ENCODE measurements around the gene GRAMD1A. TPM values are rescaled to one million over a fixed set of nuclear protein-coding genes. Genes with fewer than 3 reads are reported as not detected.

The GRAMD1A gene
- total RNA-seq, 1 experiment from 2014 or later, result 75.4 TPM

GRCh38 chr19:34983786-34984185 is 16.3 kb upstream of the GRAMD1A start:
- CTCF ChIA-PET, result no interaction called here
- TF ChIP-seq SIN3A (IDR thresholded peaks at IDR 0.05; ENCODE audit: low read depth), result no peak
- no peak for TF ChIP-seq POLR2A (IDR thresholded peaks at IDR 0.05; ENCODE audit: borderline replicate concordance, extremely low read depth, insufficient read depth, insufficient read length)
- TF ChIP-seq RAD21 (IDR thresholded peaks at IDR 0.05; ENCODE audit: low read depth), result no peak
- no peak for TF ChIP-seq EZH2 (IDR thresholded peaks at IDR 0.05)
- no peak for TF ChIP-seq ELF1 (IDR thresholded peaks at IDR 0.05; ENCODE audit: borderline replicate concordance, low read depth)
- TF ChIP-seq JUND (IDR thresholded peaks at IDR 0.05), result no peak
- no peak for TF ChIP-seq REST (IDR thresholded peaks at IDR 0.05; ENCODE audit: low read depth)
- no peak for TF ChIP-seq SP1 (IDR thresholded peaks at IDR 0.05; ENCODE audit: low read depth)
- no peak for TF ChIP-seq CBX3 (IDR thresholded peaks at IDR 0.05; ENCODE audit: low read depth)
- no peak for TF ChIP-seq TCF7L2 (IDR thresholded peaks at IDR 0.05; ENCODE audit: borderline replicate concordance, extremely low read depth, insufficient read depth, insufficient read length)
- TF ChIP-seq, protein P1, sequence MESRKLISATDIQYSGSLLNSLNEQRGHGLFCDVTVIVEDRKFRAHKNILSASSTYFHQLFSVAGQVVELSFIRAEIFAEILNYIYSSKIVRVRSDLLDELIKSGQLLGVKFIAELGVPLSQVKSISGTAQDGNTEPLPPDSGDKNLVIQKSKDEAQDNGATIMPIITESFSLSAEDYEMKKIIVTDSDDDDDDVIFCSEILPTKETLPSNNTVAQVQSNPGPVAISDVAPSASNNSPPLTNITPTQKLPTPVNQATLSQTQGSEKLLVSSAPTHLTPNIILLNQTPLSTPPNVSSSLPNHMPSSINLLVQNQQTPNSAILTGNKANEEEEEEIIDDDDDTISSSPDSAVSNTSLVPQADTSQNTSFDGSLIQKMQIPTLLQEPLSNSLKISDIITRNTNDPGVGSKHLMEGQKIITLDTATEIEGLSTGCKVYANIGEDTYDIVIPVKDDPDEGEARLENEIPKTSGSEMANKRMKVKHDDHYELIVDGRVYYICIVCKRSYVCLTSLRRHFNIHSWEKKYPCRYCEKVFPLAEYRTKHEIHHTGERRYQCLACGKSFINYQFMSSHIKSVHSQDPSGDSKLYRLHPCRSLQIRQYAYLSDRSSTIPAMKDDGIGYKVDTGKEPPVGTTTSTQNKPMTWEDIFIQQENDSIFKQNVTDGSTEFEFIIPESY (IDR thresholded peaks at IDR 0.05; ENCODE audit: extremely low read depth, insufficient replicate concordance, low read length), result no peak
- TF ChIP-seq CEBPB (IDR thresholded peaks at IDR 0.05; ENCODE audit: low read depth), result no peak
- no peaks in the 10 kb centered on the region; the same call in 1 of the 2 replicates for H3K9me2 ChIP-seq (ENCODE audit: insufficient read depth)
- H2AFZ ChIP-seq (ENCODE audit: low read depth, low read length, poor library complexity, severe bottlenecking), result no peak overlapping the region
- no peaks in the 10 kb centered on the region for H3K79me2 ChIP-seq (ENCODE audit: insufficient read depth, low read length)
- no peaks in the 10 kb centered on the region for H3K36me3 ChIP-seq (ENCODE audit: control insufficient read depth in 1 of 2, insufficient read depth in 2 of 2, low read length in 2 of 2)
- intact Hi-C loops (cut with micrococcal nuclease), result no loop called here
- RAD21 ChIA-PET (ENCODE audit: low non-redundant PET in 1 of 2, low total read pairs in 2 of 2, uncharacterized antibody in 2 of 2, unreplicated experiment in 2 of 2), result no interaction called here
- no peak overlapping the region for H3K9ac ChIP-seq (ENCODE audit: low read length)
- H3K4me2 ChIP-seq (ENCODE audit: low read length), result no peak overlapping the region
- no peaks in the 10 kb centered on the region for H4K20me1 ChIP-seq (ENCODE audit: insufficient read depth)
- no peak overlapping the region for H3K27ac ChIP-seq (ENCODE audit: low read depth, low read length)
- POLR2A ChIA-PET, result no interaction called here
- no peaks in the 10 kb centered on the region for H3K4me1 ChIP-seq (ENCODE audit: control insufficient read depth in 1 of 2, insufficient read depth in 2 of 2, low read length in 2 of 2)
- no peaks in the 10 kb centered on the region for H3K27me3 ChIP-seq (ENCODE audit: insufficient read depth, low read length)
- DNase-seq (ENCODE audit: low read depth, low spot score) (no peak), ATAC-seq (no peak)
- peaks cover 0 to 3% of the 10 kb centered on the region in 2 experiments; a peak in 1 of 4 replicates for H3K9me3 ChIP-seq (ENCODE audit: control insufficient read depth in 1 of 2, insufficient read depth in 1 of 2, low read depth in 1 of 2, low read length in 2 of 2)
- H3K4me3 ChIP-seq (replicated peaks in 1 of 2; ENCODE audit: low read depth in 1 of 2, low read length in 2 of 2), result no peak overlapping the region
- BruUV-seq (replicated peaks), result no TSS peak
